NCI-H187 treated with DMSO at 0.1 percent for 48 hours (cell line): Measurements from ENCODE around the gene TAGLN3.

Experiments
- DNase-seq: peaks from one replicate; lab custom pipeline; 2025; lab: John Stamatoyannopoulos, UW

The TAGLN3 gene

DNA sequence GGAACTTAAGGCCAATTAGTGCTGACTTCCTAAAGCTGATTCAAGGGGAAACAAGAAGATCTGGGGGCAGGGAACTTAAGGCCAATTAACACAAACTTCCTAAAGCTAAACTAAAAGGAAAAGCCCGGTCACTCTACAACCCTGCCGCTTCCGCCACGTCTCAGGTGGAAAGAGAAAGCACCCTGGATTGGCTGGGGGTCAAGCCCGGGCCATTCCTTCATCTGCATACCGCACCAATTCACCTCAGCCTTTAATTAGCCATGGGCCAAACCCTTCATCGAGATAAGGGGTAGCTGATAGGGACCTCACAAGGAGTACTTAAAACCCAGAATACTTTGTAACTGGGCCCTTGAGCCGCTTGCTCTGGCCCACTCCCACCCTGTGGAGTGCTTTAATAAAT, 50.2 kb downstream of the TAGLN3 start:
- no peak for DNase-seq

DNA sequence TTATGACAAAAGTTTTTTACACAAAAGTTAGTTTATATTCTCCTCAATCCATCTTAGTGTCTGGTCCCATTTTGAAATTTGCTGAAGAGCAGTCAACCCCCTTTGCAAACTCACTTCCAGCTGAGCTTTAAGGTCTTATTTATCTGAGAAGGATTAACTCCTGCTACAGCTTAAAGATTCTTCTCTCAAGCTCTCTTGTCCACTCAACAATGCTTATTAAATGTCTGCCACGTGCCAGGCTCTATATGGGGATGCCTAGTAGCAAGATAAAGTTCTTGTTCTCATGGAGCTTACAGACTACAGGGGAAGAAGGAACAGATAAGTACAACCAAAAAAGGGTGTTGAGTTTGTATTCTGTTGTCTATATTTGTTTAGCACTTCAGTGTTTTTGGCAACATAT, 54.5 kb downstream of the TAGLN3 start:
- no peak for DNase-seq

DNA sequence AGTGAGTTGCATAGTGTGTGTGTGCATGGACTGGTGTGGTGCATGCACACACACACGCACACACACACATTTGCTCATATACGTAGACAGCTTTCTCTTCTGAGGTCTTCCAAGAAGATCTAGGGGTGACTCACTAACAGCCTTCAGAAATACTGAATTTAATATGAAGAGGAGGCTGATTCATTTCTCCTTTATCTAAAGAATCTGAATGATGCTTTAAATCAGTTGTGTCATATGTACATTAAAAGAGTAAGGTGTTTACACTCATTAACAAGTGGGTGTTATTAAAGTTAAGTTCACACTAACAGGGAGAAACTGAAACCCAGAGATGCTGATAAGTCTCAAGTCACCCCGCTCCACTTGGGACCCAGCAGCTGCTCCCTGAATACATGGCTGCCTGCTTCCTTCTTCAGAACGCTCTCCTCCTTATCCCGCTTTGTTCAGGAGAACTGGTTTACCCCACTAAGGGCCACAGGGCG, 57.8 kb downstream of the TAGLN3 start:
- DNase-seq: no peak

DNA sequence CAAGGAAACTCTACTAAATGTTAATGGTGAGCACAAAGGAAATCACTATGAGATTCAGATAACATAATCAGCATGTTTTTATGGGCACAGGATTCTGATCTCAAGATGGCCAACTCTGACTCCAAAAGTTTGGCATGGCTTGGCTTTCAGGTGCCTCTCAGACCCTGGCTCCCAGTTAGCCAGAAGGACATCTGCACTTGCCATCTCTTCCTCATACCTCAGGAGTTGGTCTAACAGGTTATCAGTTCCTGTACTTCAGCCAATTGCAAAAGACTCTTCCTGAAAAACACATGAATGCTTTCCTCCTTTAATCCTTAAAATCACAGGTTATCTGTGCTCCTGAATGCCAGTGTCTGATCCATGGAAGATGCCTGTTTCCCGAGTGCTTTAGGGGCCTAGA, 60.8 kb downstream of the TAGLN3 start:
- DNase-seq: no peak

DNA sequence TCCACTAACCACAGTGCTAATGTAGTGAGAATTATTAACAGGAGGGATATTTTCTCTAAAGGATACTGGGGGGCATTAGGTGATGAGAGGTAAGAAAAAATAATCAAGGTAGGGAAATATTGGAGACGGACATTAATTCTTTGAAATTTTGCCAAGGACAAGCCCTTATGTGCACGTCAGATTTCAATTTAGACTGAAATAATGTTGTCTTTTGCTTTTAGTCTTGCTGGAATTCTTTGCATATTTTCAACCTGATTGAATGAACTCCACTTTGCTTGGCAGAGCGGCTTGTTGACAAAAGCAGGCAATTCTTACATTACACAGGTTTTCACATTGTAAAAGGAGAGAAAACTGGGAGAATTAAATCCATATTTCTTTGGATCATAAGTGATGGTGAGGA, 62.4 kb downstream of the TAGLN3 start:
- DNase-seq: no peak
